Central memory CD4-positive, alpha-beta T cell (primary cell): ENCODE measurements around the gene AUTS2.
"Not testable (repeated sequence)": the region's sequence is repeated elsewhere in the genome, so short reads cannot be mapped to it uniquely, and the experiment has no call there.

Source experiments
- DNase-seq: peaks from one replicate; pipeline ENCODE4 v3.0.0; 2022

AUTS2 gene

DNA sequence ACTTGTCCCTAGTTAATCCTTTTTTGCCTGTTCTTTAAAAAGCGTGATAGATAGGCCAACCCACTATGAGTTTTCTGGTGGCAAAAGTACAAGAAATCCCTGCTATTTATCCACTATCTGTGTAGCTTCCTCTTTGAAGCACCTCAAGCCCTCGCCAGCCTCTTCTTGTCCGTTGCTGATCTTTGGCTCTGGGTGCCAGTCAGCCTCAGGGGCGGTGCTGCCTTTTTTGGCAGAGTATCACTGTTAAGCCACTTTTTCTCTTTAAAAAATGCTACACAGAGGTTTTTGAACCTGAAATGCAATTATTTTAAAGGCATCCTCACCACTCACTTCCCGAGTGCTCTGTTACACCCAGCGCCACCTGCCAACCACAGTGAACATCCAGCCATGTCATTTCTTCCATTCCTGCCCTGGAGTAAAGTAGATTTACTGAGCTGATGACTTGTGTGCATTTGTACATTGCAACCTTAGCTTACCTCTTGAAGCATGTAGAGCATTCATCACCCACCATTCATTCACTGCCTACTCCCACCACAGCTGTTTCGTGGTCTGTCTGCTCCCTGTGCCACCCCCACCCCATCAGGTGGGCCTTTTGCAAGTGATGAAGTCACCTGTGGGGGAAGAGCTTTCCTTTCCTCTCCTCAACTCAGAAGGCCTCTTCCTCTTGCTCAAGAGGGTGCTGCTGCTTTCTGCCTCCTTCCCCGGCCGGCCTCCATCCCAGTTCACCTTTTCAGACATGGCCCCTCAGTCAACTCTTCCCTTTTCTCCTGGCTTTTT lies 1119.5 kb downstream of the AUTS2 start:
- no peak for DNase-seq

- no peak for DNase-seq
Observed at GRCh38 chr7:70719125-70719524, 1120.8 kb downstream of the AUTS2 start.

GRCh38 chr7:70720191-70720873 lies 1122.1 kb downstream of the AUTS2 start:
- no peak for DNase-seq

DNA sequence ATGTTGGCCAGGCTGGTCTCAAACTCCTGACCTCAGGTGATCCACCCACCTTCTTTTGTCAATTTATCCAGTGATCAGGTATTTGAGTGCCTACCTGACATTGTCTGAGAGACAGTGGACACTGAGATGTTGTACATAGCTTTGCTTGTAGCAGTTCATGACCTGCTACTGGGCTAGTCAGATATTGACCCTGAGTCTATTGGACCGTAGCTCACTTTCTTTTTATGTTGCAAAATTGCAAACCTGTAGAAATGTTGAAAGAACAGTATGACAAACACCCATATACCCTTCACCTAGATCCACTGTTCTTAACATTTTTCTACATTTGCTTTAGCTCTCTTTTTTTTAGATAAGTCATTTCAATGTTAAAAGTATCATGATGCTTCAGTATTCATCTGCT lies 1123.2 kb downstream of the AUTS2 start:
- DNase-seq = no peak

GRCh38 chr7:70723339-70723738 lies 1125.1 kb downstream of the AUTS2 start:
- no peak for DNase-seq

DNA sequence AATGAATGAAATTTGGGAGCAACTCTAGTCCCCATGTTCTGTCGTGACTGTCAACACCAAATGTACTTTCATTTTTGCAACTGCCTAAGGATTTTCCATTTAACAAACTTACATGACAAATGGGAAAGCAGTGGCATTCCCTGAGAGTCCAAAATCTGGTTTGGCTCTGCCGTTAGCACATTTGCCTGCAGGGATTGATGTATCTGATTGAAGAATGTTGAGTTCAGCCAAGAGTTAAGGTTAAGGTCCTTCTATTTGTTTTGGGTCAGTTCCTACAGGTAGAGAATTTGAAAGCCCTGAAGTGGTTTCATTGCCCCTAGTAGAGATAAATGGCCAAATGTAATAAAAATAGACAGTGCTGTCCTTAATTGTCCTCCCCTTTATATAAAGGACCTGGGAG lies 1127.2 kb downstream of the AUTS2 start:
- no peak for DNase-seq

DNA sequence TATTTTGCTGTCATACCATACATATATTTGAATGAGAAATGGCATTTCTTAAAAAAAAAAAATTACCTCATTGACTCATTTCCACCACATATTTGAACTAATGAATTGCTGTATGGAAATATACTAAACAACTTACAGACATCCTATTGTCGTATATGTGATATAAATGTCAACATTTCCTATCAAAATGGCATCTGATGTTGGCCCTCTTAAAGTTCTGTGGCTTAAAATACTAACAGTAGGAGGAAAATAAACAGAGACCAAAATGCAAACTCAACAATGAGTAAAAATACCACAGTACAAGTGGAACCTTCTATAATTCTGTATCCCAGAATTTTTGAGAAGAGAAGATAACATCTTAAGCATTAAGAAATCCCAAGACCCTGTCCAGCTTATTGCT lies 1128.0 kb downstream of the AUTS2 start:
- DNase-seq = no peak

GRCh38 chr7:70726951-70727378 lies 1128.7 kb downstream of the AUTS2 start:
- no peak for DNase-seq

- no peak for DNase-seq
Observed at GRCh38 chr7:70727861-70728260, 1129.6 kb downstream of the AUTS2 start.

DNA sequence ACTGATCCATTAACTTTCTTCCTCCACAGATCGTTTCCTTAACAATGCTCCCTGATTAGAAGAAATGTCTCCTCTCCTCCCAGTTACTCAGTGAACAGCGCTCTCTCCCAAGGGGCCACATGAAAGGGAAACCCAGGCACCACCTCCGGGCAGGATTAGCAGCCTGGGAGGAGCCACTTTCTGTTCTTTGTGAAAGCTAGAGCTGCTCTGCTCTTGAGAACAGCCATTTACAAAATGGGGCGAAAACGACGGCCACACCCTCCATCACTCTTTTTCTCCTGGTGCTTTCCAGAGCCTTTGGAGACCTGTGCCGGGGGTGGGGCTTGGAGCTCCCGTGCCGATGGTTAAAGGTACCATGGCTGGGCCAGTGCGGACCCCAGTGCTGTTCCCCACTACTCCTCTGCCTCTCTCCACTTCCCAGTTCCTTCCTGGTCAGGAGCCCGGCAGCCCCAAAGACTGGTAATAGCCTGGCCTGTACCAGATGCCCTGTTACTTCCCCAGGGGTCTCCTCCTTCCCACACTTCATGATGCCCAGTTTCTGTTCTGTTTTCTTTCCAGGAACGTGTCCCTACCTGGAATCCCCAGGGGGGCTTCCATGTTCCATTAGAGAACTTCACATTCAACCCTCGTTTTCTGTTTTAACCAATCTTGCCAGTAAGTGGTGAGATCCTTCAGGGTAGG lies 1130.7 kb downstream of the AUTS2 start:
- DNase-seq = no peak

GRCh38 chr7:70729553-70730157 lies 1131.4 kb downstream of the AUTS2 start:
- DNase-seq = not testable (repeated sequence)

GRCh38 chr7:70730451-70731110 lies 1132.3 kb downstream of the AUTS2 start:
- no peak for DNase-seq

GRCh38 chr7:70733090-70733489 lies 1134.8 kb downstream of the AUTS2 start:
- no peak for DNase-seq

DNA sequence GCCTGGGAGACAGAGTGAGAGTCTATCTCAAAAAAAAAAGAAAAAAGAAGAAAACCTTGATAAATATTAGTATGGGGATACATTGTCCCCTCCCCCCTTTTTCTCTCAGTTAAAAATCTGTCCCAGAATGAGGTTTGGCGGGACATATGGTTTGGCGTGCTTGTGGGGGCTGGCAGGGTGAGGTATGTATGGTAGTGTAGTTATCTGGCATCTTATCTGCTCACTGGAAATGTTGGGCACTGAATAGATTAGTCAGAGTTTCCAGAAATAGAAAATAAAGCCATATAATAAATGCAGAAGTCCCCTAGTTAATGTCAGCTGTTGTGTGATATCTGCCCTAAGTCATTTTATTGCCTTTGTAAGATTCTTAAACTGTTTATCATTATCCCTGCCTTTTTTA lies 1136.1 kb downstream of the AUTS2 start:
- DNase-seq = no peak

- no peak for DNase-seq
Observed at GRCh38 chr7:70735313-70735712, 1137.0 kb downstream of the AUTS2 start.

GRCh38 chr7:70736715-70737460 lies 1138.6 kb downstream of the AUTS2 start:
- DNase-seq = no peak

DNA sequence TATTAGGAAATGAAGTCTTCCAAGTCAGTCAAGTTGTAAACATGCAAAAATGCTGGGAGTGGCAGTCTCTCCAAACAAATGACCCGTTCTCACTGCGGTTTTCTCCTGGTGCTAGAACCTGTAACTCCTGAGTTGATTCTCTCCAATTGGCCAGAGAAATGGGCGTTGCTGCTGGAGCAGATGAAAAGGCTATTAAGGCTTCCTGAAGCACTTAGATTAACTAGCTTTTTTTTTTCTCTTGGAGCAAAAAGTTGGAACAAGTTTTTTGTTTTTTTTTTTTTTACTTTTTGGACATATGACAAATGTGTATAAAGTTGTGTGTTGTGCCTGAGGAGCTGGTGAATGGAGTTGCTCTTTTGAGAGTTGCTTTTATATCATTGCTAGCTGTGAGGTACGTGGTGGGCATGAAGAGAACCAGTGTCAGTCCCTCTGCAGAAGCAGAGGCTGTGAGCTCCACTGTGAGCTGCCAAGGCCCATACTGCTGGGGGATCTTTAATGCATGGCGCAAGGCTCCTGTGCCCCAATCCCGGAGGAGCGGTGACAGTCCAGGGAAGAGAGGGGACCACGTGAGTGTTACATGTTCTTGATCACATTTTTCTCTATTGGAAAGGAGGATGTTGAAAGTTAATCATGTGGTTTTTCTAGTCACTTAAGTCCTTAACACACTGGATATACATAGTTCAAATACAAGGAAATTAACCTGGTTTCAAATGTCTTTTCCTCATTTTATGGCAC lies 1140.0 kb downstream of the AUTS2 start:
- DNase-seq = no peak

- DNase-seq = no peak
Observed at GRCh38 chr7:70739646-70740210, 1141.5 kb downstream of the AUTS2 start.

- DNase-seq = no peak
Observed at GRCh38 chr7:70741666-70742065, 1143.4 kb downstream of the AUTS2 start.

DNA sequence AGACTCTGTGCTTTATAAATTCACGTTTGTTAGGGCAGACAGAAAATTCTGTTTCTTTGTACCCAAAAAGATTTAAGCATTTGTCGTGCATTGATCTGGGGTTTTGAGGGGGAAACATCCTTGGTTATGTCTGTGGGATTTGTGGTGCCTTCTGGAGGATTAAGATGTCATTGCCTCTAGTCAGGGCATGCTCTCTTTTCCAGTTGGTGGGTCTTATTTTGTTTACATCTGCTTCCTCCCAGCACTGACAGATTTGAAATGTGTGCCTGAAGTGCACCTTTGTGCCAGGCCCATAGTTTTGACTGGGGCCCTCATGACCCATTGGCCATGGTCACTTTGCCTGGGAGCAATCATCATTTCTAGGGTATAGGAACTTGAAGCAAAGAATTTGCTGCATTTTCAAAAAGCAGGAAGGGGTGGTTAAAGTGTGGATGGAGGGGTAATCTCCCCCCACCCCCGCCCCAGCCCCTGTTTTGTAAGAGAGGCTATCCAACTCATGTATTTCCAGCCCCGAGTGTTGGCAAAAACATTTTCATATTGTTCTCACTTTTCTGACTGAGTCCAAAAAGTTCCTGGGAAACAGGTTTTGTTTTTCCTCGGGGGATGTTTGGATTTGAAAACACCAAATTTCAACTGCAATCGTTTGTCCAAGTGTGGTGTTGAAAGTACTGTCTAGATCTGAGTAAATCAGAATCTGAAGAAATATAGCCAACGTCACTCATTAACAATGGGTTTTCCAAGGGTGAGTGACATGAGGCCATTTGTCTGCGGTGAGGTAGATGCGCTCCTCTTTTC lies 1145.5 kb downstream of the AUTS2 start:
- DNase-seq = no peak
